ENCODE results near the gene S100A2. TPM values are rescaled to one million over a fixed set of nuclear protein-coding genes. Genes with fewer than 3 reads are reported as not detected.
"Not testable (repeated sequence)": the region's sequence is repeated elsewhere in the genome, so short reads cannot be mapped to it uniquely, and the experiment has no call there.

Gene S100A2
- total RNA-seq, 2 experiments from 2014 or later, result 0.50 TPM; not detected in 1

GRCh38 chr1:153592748-153593147 is 27.1 kb upstream of the S100A2 start:
- Mint-ChIP-seq H3K27me3 (no peaks in the 10 kb centered on the region), H3K4me1 (ENCODE audit: low read depth) (peaks cover 7% of the 10 kb centered on the region), H3K27ac (no peak overlapping the region), H3K4me3 (no peak overlapping the region), H3K36me3 (ENCODE audit: low read depth) (no peaks in the 10 kb centered on the region), H3K9me3 (no peaks in the 10 kb centered on the region)
- no peak for TF ChIP-seq CTCF (IDR thresholded peaks at IDR 0.05)
- DNase-seq, result no peak
- intact Hi-C loops (cut with micrococcal nuclease), result no loop called here
- POLR2A ChIA-PET, result no interaction called here
- CTCF ChIA-PET, result interaction anchor here (1.0 to 2.4 kb wide), 5 partner anchors 12 to 82 kb away, joined by 3 to 11 read pairs (median 5); no protein-coding TSS in a partner anchor
- no peak for ATAC-seq

GRCh38 chr1:153588482-153588881 is 22.8 kb upstream of the S100A2 start:
- no peak for DNase-seq
- ATAC-seq, result no peak
- CTCF ChIA-PET, result no interaction called here
- Mint-ChIP-seq H3K27me3 (no peaks in the 10 kb centered on the region), H3K36me3 (ENCODE audit: low read depth) (no peaks in the 10 kb centered on the region), H3K4me3 (no peak overlapping the region), H3K9me3 (no peaks in the 10 kb centered on the region), H3K27ac (no peak overlapping the region), H3K4me1 (ENCODE audit: low read depth) (no peaks in the 10 kb centered on the region)
- intact Hi-C loops (cut with micrococcal nuclease), result no loop called here
- POLR2A ChIA-PET, result no interaction called here
- TF ChIP-seq CTCF (IDR thresholded peaks at IDR 0.05), result no peak

- CTCF ChIA-PET, result interaction anchor here (1.0 kb wide), 1 partner anchor 42 kb away, joined by 4 read pairs; no protein-coding TSS in a partner anchor
- H3K27ac Mint-ChIP-seq; H3K9me3 Mint-ChIP-seq; H3K4me3 Mint-ChIP-seq; H3K27me3 Mint-ChIP-seq; intact Hi-C loops (cut with micrococcal nuclease); DNase-seq; H3K36me3 Mint-ChIP-seq (ENCODE audit: low read depth); ATAC-seq; POLR2A ChIA-PET; H3K4me1 Mint-ChIP-seq (ENCODE audit: low read depth): not testable (repeated sequence)
Observed at GRCh38 chr1:153588033-153588432, 22.4 kb upstream of the S100A2 start.

- no peaks in the 10 kb centered on the region for H3K36me3 Mint-ChIP-seq (ENCODE audit: low read depth)
- intact Hi-C loops (cut with micrococcal nuclease), result no loop called here
- H3K27me3 Mint-ChIP-seq, result no peaks in the 10 kb centered on the region
- TF ChIP-seq CTCF (IDR thresholded peaks at IDR 0.05), result no peak
- no peak for ATAC-seq
- no peaks in the 10 kb centered on the region for H3K4me1 Mint-ChIP-seq (ENCODE audit: low read depth)
- H3K9me3 Mint-ChIP-seq, result no peaks in the 10 kb centered on the region
- H3K27ac Mint-ChIP-seq, result no peak overlapping the region
- POLR2A ChIA-PET, result interaction anchor here (1.0 kb wide), 1 partner anchor 47 kb away, joined by 3 read pairs; the partner anchor contains the start of gene CHTOP
- H3K4me3 Mint-ChIP-seq, result no peak overlapping the region
- CTCF ChIA-PET, result interaction anchor here (1.0 kb wide), 1 partner anchor 41 kb away, joined by 4 read pairs; no protein-coding TSS in a partner anchor
- DNase-seq, result no peak
Observed at GRCh38 chr1:153587314-153587713, 21.7 kb upstream of the S100A2 start.

- POLR2A ChIA-PET, result interaction anchor here (1.0 to 1.1 kb wide), 2 partner anchors 22 to 48 kb away, joined by 3 read pairs; partner anchors contain the start of gene CHTOP
- Mint-ChIP-seq H3K36me3 (ENCODE audit: low read depth) (no peaks in the 10 kb centered on the region), H3K27me3 (no peaks in the 10 kb centered on the region), H3K4me1 (ENCODE audit: low read depth) (no peaks in the 10 kb centered on the region), H3K4me3 (no peak overlapping the region), H3K9me3 (no peaks in the 10 kb centered on the region), H3K27ac (no peak overlapping the region)
- CTCF ChIA-PET, result no interaction called here
- no peak for ATAC-seq
- DNase-seq, result no peak
- no peak for TF ChIP-seq CTCF (IDR thresholded peaks at IDR 0.05)
- intact Hi-C loops (cut with micrococcal nuclease), result no loop called here
Observed at GRCh38 chr1:153586347-153586746, 20.7 kb upstream of the S100A2 start.

All from activated CD8-positive, alpha-beta T cell treated with anti-CD3 and anti-CD28 coated beads for 36 hours (primary cell).